ENCODE results near the gene ZNF462. TPM values are rescaled to one million over a fixed set of nuclear protein-coding genes. Genes with fewer than 3 reads are reported as not detected.
"Not testable (repeated sequence)": the region's sequence is repeated elsewhere in the genome, so short reads cannot be mapped to it uniquely, and the experiment has no call there.

The ZNF462 gene
- total and polyA plus RNA-seq, 2 experiments from 2014 or later = 40.0 to 101 TPM

- H3K27ac Mint-ChIP-seq; H3K4me1 Mint-ChIP-seq; H3K4me1 ChIP-seq (ENCODE audit: insufficient read depth); H3K36me3 Mint-ChIP-seq (ENCODE audit: low read depth); H3F3A ChIP-seq (replicated peaks; ENCODE audit: low read depth); ATAC-seq; H3K4me3 Mint-ChIP-seq; H3K36me3 ChIP-seq (ENCODE audit: insufficient read depth); DNase-seq (ENCODE audit: low spot score); H3K4me3 ChIP-seq; H3K4me2 ChIP-seq; H2AFZ ChIP-seq; H3K79me2 ChIP-seq (replicated peaks; ENCODE audit: insufficient read depth); H3K9me2 ChIP-seq (ENCODE audit: insufficient read depth); H3K27me3 Mint-ChIP-seq (ENCODE audit: insufficient read depth, low read depth, poor library complexity); H4K20me1 ChIP-seq (replicated peaks; ENCODE audit: insufficient read depth); H3K27me3 ChIP-seq (ENCODE audit: insufficient read depth); H3K9me3 Mint-ChIP-seq; H3K27ac ChIP-seq (ENCODE audit: low read depth): not testable (repeated sequence)
These were observed 11.3 kb upstream of the ZNF462 start for GRCh38 chr9:106851640-106852039.

GRCh38 chr9:106857811-106858470, 5.0 kb upstream of the ZNF462 start:
- H3K9me3 Mint-ChIP-seq = no peaks in the 10 kb centered on the region; the same call in 2 of the 3 replicates
- TF ChIP-seq REST (IDR thresholded peaks at IDR 0.05; ENCODE audit: unreplicated experiment) (no peak), EZH2phosphoT487 (IDR thresholded peaks at IDR 0.05; ENCODE audit: unreplicated experiment) (no peak), CREB1 (CRISPR knock-in tag; IDR thresholded peaks at IDR 0.05; ENCODE audit: low read depth) (no peak), ZNF331 (CRISPR knock-in tag; IDR thresholded peaks at IDR 0.05; ENCODE audit: low read depth) (no peak), JUNB (IDR thresholded peaks at IDR 0.05; ENCODE audit: unreplicated experiment) (no peak), NANOG (IDR thresholded peaks at IDR 0.05; ENCODE audit: borderline replicate concordance) (no peak), ZNF462 (CRISPR knock-in tag; IDR thresholded peaks at IDR 0.05) (no peak), EZH2 (IDR thresholded peaks at IDR 0.05; ENCODE audit: low read depth, unreplicated experiment) (no peak), STAT1 (IDR thresholded peaks at IDR 0.05; ENCODE audit: unreplicated experiment) (no peak), ZNF114 (CRISPR knock-in tag; IDR thresholded peaks at IDR 0.05) (no peak), POLR2AphosphoS5 (IDR thresholded peaks at IDR 0.05; ENCODE audit: low read depth) (no peak)

More at GRCh38 chr9:106857811-106858470, 5.0 kb upstream of the ZNF462 start:
- no peaks in the 10 kb centered on the region for H4K20me1 ChIP-seq (replicated peaks; ENCODE audit: insufficient read depth)
- ATAC-seq (no peak), DNase-seq (ENCODE audit: low spot score) (no peak)
- H3K27me3 ChIP-seq (ENCODE audit: insufficient read depth) = no peaks in the 10 kb centered on the region
- peak overlapping the region; percentile 29; the same call in 1 of the 2 replicates for H3K4me2 ChIP-seq
- Mint-ChIP-seq H3K4me1 (peaks cover 14% of the 10 kb centered on the region; the same call in 2 of the 3 replicates), H3K27ac (no peak overlapping the region), H3K36me3 (ENCODE audit: low read depth) (peaks cover 10% of the 10 kb centered on the region), H3K4me3 (0 out of 3 replicates have a peak overlapping the region, but pooled peaks have one; percentile 95), H3K27me3 (ENCODE audit: insufficient read depth, low read depth, poor library complexity) (peaks cover 15% of the 10 kb centered on the region)
- peaks cover 23% of the 10 kb centered on the region for H3K79me2 ChIP-seq (replicated peaks; ENCODE audit: insufficient read depth)
- no peak overlapping the region for H3K27ac ChIP-seq (ENCODE audit: low read depth)
- no peak overlapping the region for H2AFZ ChIP-seq
- H3K4me1 ChIP-seq (ENCODE audit: insufficient read depth) = peaks cover 15% of the 10 kb centered on the region
- H3K4me3 ChIP-seq = no peak overlapping the region
- peaks cover 4% of the 10 kb centered on the region; the same call in 1 of the 2 replicates for H3F3A ChIP-seq (replicated peaks; ENCODE audit: low read depth)
- H3K9me2 ChIP-seq (ENCODE audit: insufficient read depth) = no peaks in the 10 kb centered on the region
- H3K36me3 ChIP-seq (ENCODE audit: insufficient read depth) = no peaks in the 10 kb centered on the region
